GM18517 (cell line): Measurements from ENCODE around the gene SCNN1A.
A peak's percentile ranks its signal among the peaks of the same experiment; 100 is the strongest.

Experiments
- ATAC-seq: cut with Tn5 transposase; IDR thresholded peaks from one replicate; pipeline ENCODE4 v1.9.1; 2021; ENCODE audit warnings: mild to moderate bottlenecking, moderate library complexity; ENCODE audit not compliant: unreplicated experiment

SCNN1A gene

GRCh38 chr12:6369916-6370575 lies 5.3 kb downstream of the SCNN1A start:
- ATAC-seq, result no peak

DNA sequence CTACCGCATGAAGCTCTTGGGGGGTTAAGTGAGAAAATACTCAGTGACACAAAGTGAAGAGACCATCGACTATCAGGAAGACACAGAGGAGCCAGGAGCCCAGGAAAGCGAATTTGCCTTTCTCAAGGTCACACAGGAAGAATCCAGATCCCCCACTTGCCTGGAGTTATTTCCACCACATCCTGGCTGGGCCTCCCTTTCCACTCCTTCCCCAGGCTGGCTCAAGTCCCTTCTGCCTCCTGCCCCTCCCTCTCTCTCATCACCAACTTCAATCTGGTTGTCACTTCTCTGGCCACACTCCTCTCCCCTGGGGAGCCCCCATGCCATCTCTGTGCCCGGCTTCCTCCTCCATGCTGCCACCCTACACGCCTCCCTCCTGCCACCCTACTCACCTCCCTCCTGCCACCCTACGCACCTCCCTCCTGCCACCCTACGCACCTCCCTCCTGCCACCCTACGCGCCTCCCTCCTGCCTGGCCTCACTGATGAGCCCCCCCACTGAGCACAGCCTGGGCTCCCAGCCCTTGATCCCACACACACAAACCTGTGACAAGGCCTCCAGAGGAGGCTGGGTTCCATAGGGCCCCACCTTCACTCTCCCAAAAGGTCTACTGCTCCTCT lies 6.3 kb downstream of the SCNN1A start:
- no peak for ATAC-seq

DNA sequence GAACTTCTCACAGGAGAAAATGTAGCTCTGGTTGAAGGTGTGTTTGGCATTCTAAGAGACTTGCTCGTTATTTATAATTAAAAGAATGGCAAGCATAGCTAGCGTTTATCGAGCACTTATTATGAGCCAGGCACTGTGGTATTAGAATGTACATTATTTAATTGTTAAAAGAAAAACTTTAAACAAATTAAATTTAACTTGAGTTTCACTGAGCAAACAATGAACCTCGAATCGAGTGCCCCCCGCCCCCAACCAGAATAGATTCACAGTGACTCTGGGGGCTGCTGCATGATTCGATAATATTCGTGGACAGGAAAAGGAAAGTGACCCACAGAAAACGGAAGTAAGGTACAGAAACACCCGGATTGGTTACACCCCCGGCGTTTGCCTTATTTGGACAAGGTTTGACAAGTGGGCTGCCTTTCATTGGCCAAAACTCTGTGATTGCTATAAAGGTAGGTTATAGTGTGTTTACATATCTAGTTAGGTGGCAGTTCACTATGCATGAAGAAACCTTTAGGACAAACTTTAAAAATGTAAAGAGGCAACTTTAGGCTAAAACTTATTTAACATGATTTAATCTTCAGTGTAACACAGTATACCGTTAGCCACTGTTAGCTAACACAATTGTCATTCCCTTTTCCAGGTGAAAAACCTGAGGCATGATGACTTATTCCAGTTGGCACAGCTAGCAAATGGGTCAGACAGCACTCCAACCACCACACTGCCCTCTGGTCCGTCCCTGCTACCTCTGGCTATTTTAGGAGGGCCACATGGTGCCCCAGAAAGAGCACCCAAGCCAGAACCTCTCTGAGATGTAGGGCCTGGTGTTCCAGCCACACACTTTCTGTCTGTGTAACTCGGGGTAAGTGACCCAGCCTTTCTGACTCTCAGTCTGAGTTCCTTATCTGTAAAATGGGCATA lies 7.1 kb downstream of the SCNN1A start:
- no peak for ATAC-seq

DNA sequence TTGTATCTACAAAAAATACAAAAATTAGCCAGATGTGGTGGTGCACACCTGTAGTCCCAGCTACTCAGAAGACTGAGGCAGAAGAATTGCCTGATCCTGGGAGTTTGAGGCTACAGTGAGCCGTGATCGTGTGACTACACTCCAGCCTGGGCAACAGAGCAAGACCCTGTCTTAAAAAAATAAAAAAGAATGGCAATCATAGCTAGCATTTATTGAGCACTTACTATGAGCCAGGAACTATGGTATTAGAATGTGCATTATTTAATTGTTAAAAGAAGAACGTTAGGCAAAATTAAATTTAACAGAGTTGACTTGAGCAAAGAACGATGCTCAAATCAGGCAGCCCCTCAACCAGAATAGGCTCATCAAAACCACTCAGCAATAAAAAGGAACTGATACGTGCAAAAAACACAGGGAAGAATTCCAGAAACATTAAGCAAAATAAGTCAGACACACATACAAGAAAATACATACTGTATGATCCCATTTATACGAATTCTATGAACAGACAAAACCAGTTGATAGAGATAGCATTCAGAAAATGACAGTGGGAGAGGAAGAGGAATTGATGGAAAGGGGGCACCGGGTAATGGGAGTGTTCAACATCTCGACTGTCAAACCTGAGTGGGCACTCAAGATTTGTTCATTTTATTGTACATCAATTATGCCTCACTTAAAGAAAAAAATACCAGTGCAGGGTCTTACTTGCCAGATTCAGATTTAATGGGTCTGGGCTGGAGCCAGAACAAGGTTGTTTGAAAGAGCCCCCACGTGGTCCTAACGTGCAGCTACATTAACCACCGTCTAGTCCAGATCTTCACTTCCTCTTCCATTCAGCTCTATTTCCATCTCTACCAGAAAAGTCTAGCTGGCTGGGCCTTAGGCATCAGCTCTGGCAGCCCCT lies 8.0 kb downstream of the SCNN1A start:
- ATAC-seq, result peak; percentile 72

- no peak for ATAC-seq
These were observed 11.4 kb downstream of the SCNN1A start for GRCh38 chr12:6364044-6364374.

- ATAC-seq, result no peak
These were observed 11.9 kb downstream of the SCNN1A start for GRCh38 chr12:6363330-6364043.

DNA sequence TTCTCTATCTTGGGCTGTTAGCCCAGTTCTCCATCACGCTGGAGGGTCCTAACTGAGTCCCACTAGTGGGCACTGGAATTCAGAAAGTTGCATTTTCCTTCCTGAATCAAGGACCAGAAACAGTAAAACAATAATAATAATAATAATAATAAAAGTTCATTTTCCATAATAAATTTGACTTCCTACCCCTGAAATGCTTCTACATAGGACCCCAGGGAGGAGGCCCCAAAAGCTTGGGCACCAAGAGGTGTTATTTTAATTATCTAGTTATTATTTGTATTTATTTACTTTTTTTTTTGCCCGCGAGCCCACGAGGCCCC lies 12.4 kb downstream of the SCNN1A start:
- no peak for ATAC-seq

GRCh38 chr12:6362403-6362802 lies 13.0 kb downstream of the SCNN1A start:
- no peak for ATAC-seq

- no peak for ATAC-seq
These were observed 13.5 kb downstream of the SCNN1A start for GRCh38 chr12:6361834-6362233.

- ATAC-seq, result no peak
These were observed 14.5 kb downstream of the SCNN1A start for GRCh38 chr12:6360578-6361490.

GRCh38 chr12:6360080-6360571 lies 15.2 kb downstream of the SCNN1A start:
- ATAC-seq, result no peak

DNA sequence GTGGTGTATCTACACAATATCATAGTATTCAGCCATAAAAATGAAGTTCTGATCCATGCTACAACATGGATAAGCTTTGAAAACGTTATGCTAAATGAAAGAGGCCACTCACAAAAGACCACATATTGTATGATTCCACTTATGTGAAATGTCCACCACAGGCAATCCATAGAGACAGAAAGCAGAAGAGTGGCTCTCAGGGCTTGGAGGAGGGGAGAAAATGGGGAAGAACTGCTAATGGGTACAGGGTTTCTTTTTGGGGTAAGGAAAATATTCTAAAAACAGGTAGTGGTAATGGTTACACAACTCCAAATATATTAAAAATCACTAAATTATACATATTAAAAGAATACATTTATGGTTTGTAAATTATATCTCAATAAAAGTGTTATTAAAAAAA lies 16.5 kb downstream of the SCNN1A start:
- ATAC-seq, result no peak

- no peak for ATAC-seq
These were observed 19.0 kb downstream of the SCNN1A start for GRCh38 chr12:6356374-6356820.

GRCh38 chr12:6355491-6356373 lies 19.6 kb downstream of the SCNN1A start:
- no peak for ATAC-seq

GRCh38 chr12:6354495-6355393 lies 20.6 kb downstream of the SCNN1A start:
- ATAC-seq, result no peak

GRCh38 chr12:6352193-6353173 lies 22.9 kb downstream of the SCNN1A start:
- no peak for ATAC-seq
